Measurements from ENCODE around the gene JAK3.

JAK3 gene

GRCh38 chr19:17873786-17874757 is 26.3 kb upstream of the JAK3 start:
- H3K36me3 ChIP-seq, result no peaks in the 10 kb centered on the region
- no peak for TF ChIP-seq CTCF (IDR thresholded peaks at IDR 0.05)
- no peak for DNase-seq
- peaks cover 5 to 76% of the 10 kb centered on the region in 2 donors for H3K27me3 ChIP-seq
- H3K4me1 ChIP-seq, result peaks cover 0 to 21% (median 14%) of the 10 kb centered on the region in 4 donors
- H3K27ac ChIP-seq, result no peak overlapping the region
- H3K9me3 ChIP-seq, result no peaks in the 10 kb centered on the region
- intact Hi-C loops (cut with DNase I; ENCODE audit: low total_unique reads), result no loop called here
- H3K4me3 ChIP-seq, result no peak overlapping the region

- intact Hi-C loops (cut with DNase I; ENCODE audit: low total_unique reads), result no loop called here
- peaks cover 5 to 71% of the 10 kb centered on the region in 2 donors for H3K27me3 ChIP-seq
- DNase-seq, result no peak
- TF ChIP-seq CTCF (IDR thresholded peaks at IDR 0.05), result no peak
- H3K4me1 ChIP-seq, result peaks cover 0 to 21% (median 14%) of the 10 kb centered on the region in 4 donors
- no peak overlapping the region for H3K27ac ChIP-seq
- no peaks in the 10 kb centered on the region for H3K9me3 ChIP-seq
- H3K4me3 ChIP-seq, result no peak overlapping the region
- no peaks in the 10 kb centered on the region for H3K36me3 ChIP-seq
These were observed 24.6 kb upstream of the JAK3 start for GRCh38 chr19:17872251-17873001.

GRCh38 chr19:17871878-17872250 is 24.1 kb upstream of the JAK3 start, which contains the start of gene SLC5A5:
TSS of gene SLC5A5 (plus strand) at chr19:17871945. CDS start at chr19:17872320, 375 bp downstream.
- H3K4me3 ChIP-seq, result no peak within 1 kb of the TSS
- intact Hi-C loops (cut with DNase I; ENCODE audit: low total_unique reads), result no loop called here
- H3K27ac ChIP-seq, result no peak within 1 kb of the TSS
- no peaks in the 10 kb centered on the region for H3K36me3 ChIP-seq
- no peaks in the 10 kb centered on the region for H3K9me3 ChIP-seq
- H3K27me3 ChIP-seq, result peaks cover 5 to 71% of the 10 kb centered on the region in 2 donors
- peaks cover 0 to 21% (median 14%) of the 10 kb centered on the region in 4 donors for H3K4me1 ChIP-seq
- TF ChIP-seq CTCF (IDR thresholded peaks at IDR 0.05), result no peak
- DNase-seq, result no peak

GRCh38 chr19:17871032-17871877 is 23.5 kb upstream of the JAK3 start:
- Histone ChIP-seq H3K9me3 (no peaks in the 10 kb centered on the region), H3K27ac (no peak overlapping the region), H3K4me3 (no peak overlapping the region), H3K27me3 (peaks cover 5 to 71% of the 10 kb centered on the region in 2 donors), H3K4me1 (peaks cover 0 to 21% (median 14%) of the 10 kb centered on the region in 4 donors), H3K36me3 (peaks cover 0 to under 1% (median 0%) of the 10 kb centered on the region in 3 donors)
- no peak for DNase-seq
- TF ChIP-seq CTCF (IDR thresholded peaks at IDR 0.05), result no peak
- intact Hi-C loops (cut with DNase I; ENCODE audit: low total_unique reads), result no loop called here

- DNase-seq, result no peak
- Histone ChIP-seq H3K4me3 (no peak overlapping the region), H3K36me3 (peaks cover 5 to 22% (median 18%) of the 10 kb centered on the region in 3 donors), H3K27ac (no peak overlapping the region), H3K27me3 (peaks cover 5 to 51% of the 10 kb centered on the region in 2 donors), H3K9me3 (no peaks in the 10 kb centered on the region), H3K4me1 (peaks cover 0 to 21% (median 14%) of the 10 kb centered on the region in 4 donors)
- intact Hi-C loops (cut with DNase I; ENCODE audit: low total_unique reads), result no loop called here
- TF ChIP-seq CTCF (IDR thresholded peaks at IDR 0.05), result no peak
These were observed 21.4 kb upstream of the JAK3 start for GRCh38 chr19:17869114-17869608.

All from tibial artery (tissue), 4 donors.